ENCODE results near the gene NHLRC4. TPM values are rescaled to one million over a fixed set of nuclear protein-coding genes. Genes with fewer than 3 reads are reported as not detected.

NHLRC4 gene
- total and polyA plus RNA-seq, 9 of the 15 experiments (the other 6 are each of a cell fraction or from before 2014, with no cell fraction given): 0.24 to 3.7 (median 1.3) TPM; not detected in 2

DNA sequence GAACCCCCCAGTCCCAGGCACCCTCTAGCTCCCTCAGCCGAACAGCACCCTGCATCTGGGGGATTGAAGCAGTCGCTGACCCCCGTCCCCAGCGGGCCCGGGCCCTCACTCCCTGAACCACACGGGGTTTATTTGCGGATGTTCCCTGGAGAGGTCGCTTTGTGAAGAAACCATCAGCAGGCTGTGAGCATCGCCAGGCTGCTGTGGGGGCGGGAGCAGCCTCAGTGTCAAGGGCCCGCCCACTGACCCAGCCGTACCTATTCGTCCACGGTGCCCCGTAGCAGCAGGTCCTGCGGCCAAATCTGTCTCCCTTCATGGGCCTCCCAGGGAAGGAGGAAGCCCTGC lies 16.6 kb downstream of the NHLRC4 start:
- H3K9me3 ChIP-seq (replicated peaks; ENCODE audit: control insufficient read depth, insufficient read depth, low read depth, low read length): no peaks in the 10 kb centered on the region
- peak in 1 of 4 experiments; percentile 37 for DNase-seq (ENCODE audit: extremely low read depth in 1 of 4, low spot score in 3 of 4)
- peaks cover 9 to 83% of the 10 kb centered on the region in 2 experiments for H3K4me1 ChIP-seq (replicated peaks in 1 of 2; ENCODE audit: control insufficient read depth in 2 of 2, insufficient read depth in 2 of 2, low read length in 2 of 2)
- peaks cover 7% of the 10 kb centered on the region; the same call in 1 of the 3 replicates for H3K36me3 ChIP-seq (ENCODE audit: control insufficient read depth, insufficient read depth, low read length)
- H3K4me3 ChIP-seq: no peak overlapping the region
- in situ Hi-C loops (cut with MboI) (no loop called here), intact Hi-C loops (cut with micrococcal nuclease) (no loop called here)
- BruUV-seq (replicated peaks): no TSS peak
- peaks cover 5% of the 10 kb centered on the region for H3K9me1 ChIP-seq (ENCODE audit: control insufficient read depth, insufficient read depth, low read length)
- ChIA-PET CTCF (ENCODE audit: low intra/inter-chr PET ratio) (no interaction called here), POLR2A (interaction anchor here (0.6 kb wide), 2 partner anchors 66 to 362 kb away, joined by 4 read pairs; no protein-coding TSS in a partner anchor)
- FAIRE-seq: no peak
- H3K9ac ChIP-seq (ENCODE audit: insufficient read depth in 1 of 2, low read depth in 2 of 2, low read length in 2 of 2): 0 out of 4 replicates have a peak overlapping the region, but pooled peaks of 1 of the 2 experiments have one; percentile 36
- H3K79me2 ChIP-seq (ENCODE audit: control insufficient read depth, insufficient read depth, low read length): peaks cover 16% of the 10 kb centered on the region
- no peak overlapping the region for H3K27ac ChIP-seq (ENCODE audit: extremely low read depth, low read depth, low read length)
- TF ChIP-seq EGR1 (conservative IDR thresholded peaks at IDR 0.05) (peak; percentile 49; the same call in 1 of the 2 replicates), POLR2B (IDR thresholded peaks at IDR 0.05; ENCODE audit: low read depth, partially characterized antibody) (peak; percentile 8), MYBL2 (IDR thresholded peaks at IDR 0.05; ENCODE audit: low read depth) (no peak), MYBL2 (CRISPR knock-in tag; IDR thresholded peaks at IDR 0.05; ENCODE audit: borderline replicate concordance) (no peak), RBM22 (IDR thresholded peaks at IDR 0.05; ENCODE audit: low read depth, low read length, poor library complexity, severe bottlenecking) (peak; percentile 2)
- TF ChIP-seq, protein P1, sequence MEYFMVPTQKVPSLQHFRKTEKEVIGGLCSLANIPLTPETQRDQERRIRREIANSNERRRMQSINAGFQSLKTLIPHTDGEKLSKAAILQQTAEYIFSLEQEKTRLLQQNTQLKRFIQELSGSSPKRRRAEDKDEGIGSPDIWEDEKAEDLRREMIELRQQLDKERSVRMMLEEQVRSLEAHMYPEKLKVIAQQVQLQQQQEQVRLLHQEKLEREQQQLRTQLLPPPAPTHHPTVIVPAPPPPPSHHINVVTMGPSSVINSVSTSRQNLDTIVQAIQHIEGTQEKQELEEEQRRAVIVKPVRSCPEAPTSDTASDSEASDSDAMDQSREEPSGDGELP (CRISPR knock-in tag; IDR thresholded peaks at IDR 0.05; ENCODE audit: borderline replicate concordance): 0 out of 2 replicates have a peak, but pooled peaks have one; percentile 3
- ATAC-seq: no peak
- no peak overlapping the region for H2AFZ ChIP-seq (ENCODE audit: low read depth, low read length)
- whole genome bisulfite sequencing (ENCODE audit: insufficient coverage, low coverage, missing lambda C conversion rate): 64% methylated on average over 12 of the region's 16 CpGs
- peaks cover 10% of the 10 kb centered on the region; the same call in 1 of the 2 replicates for H4K20me1 ChIP-seq (replicated peaks; ENCODE audit: control insufficient read depth, insufficient read depth, low read length)
- H3K4me2 ChIP-seq (ENCODE audit: insufficient read depth, low read length): no peak overlapping the region
- H3K27me3 ChIP-seq (ENCODE audit: control insufficient read depth in 2 of 2, insufficient read depth in 2 of 2, low read length in 2 of 2): no peaks in the 10 kb centered on the region
